EL (cell line): ENCODE results near the gene GUSB.
"Not testable (repeated sequence)": the region's sequence is repeated elsewhere in the genome, so short reads cannot be mapped to it uniquely, and the experiment has no call there.

Experiments
- DNase-seq: peaks from one replicate; pipeline ENCODE4 v3.0.0-alpha.2; 2016

GUSB gene

DNA sequence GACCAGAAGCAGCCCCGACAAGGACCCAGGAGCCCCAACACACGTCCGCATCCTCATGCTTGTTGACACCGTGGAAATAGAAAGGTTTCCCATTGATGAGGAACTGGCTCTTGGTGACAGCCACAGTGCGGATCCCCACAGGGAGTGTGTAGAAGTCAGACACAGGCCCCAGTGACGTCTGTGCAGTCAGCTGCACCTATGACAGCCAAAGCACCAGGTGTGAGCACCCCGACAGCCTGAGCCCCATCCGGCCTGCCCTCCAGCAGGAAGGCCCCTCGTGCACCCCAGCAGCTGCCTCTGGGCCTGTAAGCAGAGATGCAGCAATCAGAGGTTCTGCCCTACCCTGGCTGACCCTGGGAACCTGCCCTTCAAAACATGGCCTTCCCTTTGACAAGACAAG is 7.1 kb downstream of the GUSB start:
- no peak for DNase-seq

DNA sequence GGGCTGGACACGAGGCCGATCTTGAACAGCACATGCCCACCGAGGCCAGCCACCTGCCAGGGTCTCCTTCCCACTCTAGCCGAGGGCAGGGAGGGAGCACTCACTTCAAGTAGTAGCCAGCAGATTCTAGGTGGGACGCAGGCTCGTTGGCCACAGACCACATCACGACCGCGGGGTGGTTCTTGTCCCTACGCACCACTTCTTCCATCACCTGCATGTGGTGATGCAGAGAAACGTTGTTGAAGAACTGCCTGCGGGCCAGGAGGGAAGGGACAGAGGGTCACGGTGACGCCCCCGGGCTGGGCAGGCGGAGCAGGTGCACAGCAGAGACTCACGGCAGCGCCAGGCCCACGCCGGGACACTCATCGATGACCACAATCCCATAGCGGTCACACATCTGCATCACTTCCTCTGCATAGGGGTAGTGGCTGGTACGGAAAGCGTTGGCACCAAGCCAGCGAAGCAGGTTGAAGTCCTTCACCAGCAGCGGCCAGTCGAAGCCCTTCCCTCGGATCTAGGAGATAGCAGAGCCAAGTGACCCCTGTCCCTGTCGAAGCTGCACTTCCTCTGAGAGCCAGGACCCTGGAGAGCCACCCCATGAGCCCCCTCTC is 7.7 kb downstream of the GUSB start:
- DNase-seq, result no peak

DNA sequence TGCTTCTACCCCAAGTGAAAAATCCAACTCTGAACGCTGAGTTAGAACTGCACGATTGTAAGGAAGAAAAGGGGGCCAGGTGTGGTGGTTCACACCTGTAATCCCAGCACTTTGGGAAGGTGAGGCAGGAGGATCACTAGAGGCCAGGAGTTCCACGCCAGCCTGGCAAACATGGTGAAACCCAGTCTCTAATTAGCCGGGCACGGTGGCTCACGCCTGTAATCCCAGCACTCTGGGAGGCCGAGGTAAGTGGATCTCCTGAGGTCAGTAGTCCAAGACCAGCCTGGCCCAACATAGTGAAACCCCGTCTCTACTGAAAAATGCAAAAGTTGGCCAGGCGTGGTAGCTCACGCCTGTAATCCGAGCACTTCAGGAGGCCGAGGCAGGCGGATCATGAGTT is 9.0 kb downstream of the GUSB start:
- no peak for DNase-seq

- DNase-seq, result no peak
Measured at GRCh38 chr7:65971021-65971420, 11.0 kb downstream of the GUSB start.

- no peak for DNase-seq
Measured at GRCh38 chr7:65968256-65969185, 13.5 kb downstream of the GUSB start.

GRCh38 chr7:65967361-65968155 is 14.5 kb downstream of the GUSB start:
- DNase-seq, result no peak

GRCh38 chr7:65966146-65966545 is 15.9 kb downstream of the GUSB start:
- no peak for DNase-seq

DNA sequence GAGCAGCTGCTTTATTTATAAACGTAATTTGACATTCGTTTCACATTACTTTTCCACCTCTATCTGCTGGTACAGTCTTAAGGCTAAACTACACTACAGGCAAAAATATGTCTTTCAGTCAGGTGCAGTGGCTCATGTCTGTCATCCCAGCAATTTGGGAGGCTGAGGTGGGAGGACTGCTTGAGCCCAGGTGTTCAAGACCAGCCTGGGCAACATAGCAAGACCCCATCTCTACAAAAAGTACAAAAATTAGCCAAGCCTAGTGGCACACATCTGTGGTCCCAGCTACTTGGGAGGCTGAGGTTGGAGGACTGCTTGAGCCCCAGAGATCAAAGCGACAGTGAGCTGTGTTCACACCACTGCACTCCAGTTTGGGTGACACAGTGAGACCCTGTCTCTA is 17.3 kb downstream of the GUSB start:
- DNase-seq, result not testable (repeated sequence)

DNA sequence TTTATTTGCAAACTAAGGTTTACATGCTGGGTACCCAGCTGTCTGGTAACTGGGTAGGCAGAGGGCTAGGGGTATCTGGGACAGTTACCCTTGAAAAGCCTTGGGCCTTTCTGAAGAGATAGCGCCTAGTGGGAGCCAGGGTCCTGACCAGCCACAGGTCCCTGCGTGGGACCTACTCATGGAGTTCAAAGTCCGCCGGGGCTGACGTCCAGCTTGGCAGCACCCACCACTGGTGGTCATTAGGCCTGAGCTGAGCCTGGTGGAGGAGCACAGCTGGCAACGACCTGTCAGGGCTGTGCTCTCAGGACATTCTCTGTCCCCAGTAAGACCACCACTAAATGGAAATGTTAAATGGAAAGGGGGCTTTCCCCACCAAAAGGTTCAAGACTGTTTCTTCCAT is 20.0 kb downstream of the GUSB start:
- DNase-seq, result no peak

DNA sequence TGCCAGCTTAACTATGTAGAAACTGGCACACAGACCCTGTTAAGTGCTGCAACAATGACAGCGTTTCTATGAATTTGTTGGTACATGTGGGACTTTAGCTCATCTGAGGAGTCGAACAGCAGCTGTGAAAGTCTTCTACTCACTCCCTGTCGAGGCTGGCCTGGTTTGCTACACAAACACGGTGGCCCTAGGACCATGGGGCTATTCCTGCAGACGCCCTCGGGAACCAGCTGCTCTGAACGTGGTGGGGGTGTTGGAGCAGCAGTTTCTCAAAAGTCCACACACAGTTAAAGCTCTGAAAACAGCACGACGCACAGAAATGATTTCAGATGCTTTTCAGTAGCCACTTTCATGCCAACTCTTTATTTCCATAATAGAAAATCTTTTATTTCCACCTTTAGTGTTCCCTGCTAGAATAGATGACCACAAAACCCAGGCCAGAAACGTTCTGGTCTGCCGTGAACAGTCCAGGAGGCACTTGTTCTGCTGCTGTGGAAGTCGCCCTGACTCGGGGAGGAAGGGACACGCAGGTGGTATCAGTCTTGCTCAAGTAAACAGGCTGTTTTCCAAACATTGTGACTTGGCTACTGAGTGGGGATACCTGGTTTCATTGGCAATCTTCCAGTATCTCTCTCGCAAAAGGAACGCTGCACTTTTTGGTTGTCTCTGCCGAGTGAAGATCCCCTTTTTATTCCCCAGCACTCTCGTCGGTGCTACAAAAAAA is 21.5 kb downstream of the GUSB start:
- DNase-seq, result no peak

DNA sequence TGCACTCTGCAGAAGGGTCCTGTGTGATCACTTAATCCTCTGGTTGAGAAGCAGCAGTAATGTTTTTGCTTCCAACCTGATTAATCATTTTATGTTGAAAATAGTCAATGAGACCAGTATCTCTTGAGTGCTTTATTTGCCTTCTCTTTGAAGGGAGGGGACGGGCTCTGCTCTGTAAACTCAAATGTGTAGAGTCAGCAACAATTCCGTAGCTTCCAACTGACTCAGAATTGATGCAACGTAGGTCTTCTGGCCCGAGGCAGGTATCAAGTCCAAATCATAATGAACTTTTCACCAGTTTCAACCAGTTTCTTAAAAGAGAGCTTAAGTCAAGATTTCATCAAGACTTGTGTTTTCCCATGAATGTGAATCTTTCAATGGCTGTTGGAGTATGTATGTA is 26.3 kb downstream of the GUSB start:
- no peak for DNase-seq

DNA sequence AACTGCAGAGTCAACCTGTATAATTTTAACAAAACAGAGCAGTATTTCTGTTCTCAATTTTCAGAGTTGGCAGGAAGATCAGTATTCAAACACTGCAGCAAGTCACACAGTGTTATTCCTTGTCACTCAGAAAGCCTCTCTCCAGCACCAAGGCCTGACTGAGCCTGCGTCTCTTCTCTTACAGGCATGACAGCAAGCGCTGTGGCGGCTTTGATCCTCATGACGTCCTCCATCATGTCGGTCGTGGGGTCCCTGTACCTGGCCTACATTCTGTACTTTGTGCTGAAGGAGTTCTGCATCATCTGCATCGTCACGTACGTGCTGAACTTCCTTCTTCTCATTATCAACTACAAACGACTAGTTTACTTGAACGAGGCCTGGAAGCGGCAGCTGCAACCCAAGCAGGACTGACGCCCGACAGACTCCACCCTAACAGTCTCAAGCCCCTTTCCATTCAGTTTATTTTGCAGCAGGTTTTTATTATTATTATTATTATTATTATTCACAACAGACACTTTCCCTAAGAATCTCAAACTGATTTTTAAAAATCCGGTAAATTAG is 28.0 kb downstream of the GUSB start:
- DNase-seq, result no peak

GRCh38 chr7:65953001-65953720 is 28.9 kb downstream of the GUSB start:
- DNase-seq, result no peak

DNA sequence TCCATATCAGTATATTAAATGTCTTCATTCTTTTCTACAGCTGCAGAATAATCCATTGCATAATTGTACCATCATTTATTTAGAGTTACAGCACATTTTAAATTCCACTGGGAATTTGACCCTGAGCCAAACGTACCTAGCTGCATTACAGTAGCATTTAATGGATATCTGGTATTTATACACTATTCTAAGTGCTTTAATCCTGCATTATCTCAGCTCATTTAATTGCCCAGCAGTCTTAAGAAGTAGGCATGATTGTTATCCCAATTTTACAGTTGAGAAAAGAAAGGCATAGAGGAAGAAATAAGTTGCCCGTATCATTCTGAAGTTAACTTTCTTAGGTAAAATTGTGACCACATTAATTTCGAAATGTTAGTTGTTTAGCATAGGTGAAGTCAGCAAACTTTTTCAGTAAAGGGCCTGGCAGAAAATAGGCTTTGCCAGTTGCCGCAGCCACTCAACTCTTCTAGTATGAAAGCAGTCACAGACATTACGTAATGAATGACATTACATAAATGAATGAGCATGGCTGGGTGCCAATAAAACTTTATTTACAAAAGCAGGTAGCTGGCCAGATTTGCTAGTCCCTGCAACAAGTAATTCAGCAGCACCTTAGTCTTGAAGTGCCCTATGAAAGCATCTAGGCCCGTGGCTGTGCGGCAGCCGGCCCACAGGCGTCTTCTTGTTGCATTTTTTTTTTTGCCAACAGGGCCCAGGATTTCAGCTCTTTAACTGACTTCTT is 30.0 kb downstream of the GUSB start:
- DNase-seq, result no peak

DNA sequence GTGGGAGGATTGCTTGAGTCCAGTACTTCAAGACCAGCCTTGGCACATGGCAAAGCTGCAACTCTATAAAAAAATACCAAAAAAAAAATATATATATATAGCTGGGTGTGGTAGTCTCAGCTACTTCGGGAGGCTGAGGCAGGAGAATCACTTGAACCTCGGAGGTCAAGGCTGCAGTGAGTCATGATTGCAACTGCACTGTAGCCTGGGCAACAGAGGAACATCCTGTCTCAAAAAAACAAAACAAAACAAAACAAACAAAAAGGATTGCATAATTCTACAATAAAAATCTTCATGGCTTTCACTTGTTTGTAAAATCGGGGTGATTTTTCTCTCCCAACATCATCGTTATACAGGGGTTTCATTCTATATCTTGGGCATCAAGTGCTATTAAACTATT is 35.1 kb downstream of the GUSB start:
- peak; percentile 55 for DNase-seq

DNA sequence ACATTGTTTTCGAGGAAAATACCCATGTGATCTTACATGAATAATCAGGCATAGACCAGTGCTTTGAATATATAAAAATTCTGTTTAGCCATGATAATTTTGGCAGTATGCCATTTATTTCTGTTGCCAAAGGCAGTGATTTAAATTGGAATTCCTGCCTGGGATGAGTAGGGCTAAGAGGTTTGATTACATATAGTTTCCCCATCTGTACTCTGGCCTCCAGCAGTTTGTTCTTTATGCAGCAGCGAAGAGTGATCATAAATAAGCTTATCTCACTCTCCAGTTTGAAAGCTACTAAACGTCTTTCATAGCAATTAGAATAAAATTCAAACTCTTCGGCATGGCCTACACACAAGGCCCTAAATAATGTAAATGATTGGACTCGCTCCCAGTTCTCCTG is 36.2 kb downstream of the GUSB start:
- DNase-seq, result not testable (repeated sequence)

GRCh38 chr7:65938336-65938895 is 43.6 kb downstream of the GUSB start:
- DNase-seq, result no peak

DNA sequence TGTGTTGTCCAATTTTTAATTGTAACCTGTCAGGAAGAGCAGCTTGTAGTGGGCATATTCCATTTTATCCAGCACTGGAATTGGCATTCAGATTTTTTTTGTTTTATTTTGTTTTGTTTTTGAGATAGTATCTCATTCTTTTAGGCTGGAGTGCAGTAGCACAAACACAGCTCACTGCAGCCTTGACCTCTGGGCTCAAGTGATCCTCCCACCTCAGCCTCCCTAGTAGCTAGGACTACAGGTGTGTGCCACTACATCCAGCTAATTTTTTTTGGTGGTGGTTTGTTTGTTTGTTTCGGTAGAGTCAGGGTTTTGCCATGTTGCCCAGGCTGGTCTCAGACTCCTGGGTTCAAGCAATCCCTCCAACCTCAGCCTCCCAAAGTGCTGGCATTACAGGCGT is 44.7 kb downstream of the GUSB start:
- no peak for DNase-seq

GRCh38 chr7:65931685-65932084 is 50.3 kb downstream of the GUSB start:
- DNase-seq, result no peak

- no peak for DNase-seq
Measured at GRCh38 chr7:65927489-65928448, 54.2 kb downstream of the GUSB start.
